HG02885 (cell line): ENCODE data around the gene TRDN.

ENCODE experiments used
- ATAC-seq: cut with Tn5 transposase; IDR thresholded peaks from one replicate; pipeline ENCODE4 v1.9.1; 2021; ENCODE audit warnings: mild to moderate bottlenecking; ENCODE audit not compliant: unreplicated experiment, poor library complexity

The TRDN gene

GRCh38 chr6:123210645-123211044 lies 426.1 kb downstream of the TRDN start:
- no peak for ATAC-seq

DNA sequence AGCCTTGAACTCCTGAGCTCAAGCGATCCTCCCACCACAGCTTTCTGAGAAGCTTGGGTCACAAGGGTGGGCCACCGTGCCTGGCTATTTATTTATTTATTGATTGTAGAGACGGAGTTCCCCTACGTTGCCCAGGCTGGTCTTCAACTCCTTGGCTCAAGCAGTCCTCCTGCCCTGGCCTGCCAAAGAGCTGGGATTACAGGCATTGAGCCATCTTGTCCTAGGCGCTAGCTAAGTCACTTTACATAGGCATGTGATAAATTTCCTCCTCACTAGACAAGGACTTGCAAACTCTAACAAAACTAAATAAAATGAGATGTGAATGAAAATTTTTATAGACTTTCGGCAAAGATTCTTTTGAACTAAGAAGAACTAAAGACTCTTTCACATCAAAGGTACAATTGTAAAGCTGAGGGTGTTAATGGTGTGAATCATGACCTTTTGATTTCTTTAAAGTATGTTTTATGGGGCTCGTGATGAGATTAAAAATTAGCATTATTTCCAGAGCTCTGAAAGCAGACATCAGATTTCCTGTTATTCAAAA lies 428.7 kb downstream of the TRDN start:
- ATAC-seq: no peak

- no peak for ATAC-seq
Measured at GRCh38 chr6:123203928-123204327, 432.8 kb downstream of the TRDN start.

DNA sequence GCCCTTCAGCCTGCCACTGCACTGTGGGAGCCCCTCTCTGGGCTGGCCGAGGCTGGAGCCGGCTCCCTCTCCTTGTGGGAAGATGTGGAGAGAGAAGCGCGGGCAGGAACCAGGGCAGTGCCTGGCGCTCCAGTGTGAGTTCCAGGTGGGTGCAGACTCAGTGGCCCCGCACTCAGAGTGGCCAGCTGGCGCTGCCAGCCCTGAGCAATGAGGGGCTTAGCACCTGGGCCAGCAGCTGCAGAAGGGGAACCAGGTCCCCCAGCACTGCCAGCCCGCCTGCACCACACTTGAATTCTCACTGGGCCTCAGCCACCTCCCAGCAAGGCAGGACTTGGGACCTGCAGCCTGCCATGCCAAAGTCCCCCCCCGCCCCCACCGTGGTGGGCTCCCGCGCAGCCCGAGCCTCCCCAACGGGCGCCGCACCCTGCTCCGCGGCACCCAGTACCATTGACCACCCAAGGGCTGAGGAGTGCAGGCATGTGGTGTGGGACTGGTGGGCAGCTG lies 434.8 kb downstream of the TRDN start:
- no peak for ATAC-seq

DNA sequence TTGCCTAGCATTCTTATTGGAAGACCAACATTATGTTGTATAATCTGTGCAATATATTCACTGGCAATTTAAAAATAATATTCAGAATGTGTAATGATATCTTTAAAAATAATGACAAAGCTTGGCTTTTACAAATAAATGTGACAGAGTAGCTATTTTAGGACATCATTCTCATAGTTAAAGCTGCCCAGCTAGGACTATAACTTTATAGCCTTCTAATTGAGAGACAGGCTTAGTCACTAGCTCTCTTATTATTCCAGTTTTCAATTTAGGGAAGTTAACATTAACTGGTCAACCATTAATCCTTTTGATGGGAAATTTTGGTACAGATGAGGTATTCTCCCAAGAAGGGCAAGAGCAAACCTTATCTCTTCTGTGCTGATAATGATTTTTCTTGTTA lies 443.5 kb downstream of the TRDN start:
- ATAC-seq: no peak

DNA sequence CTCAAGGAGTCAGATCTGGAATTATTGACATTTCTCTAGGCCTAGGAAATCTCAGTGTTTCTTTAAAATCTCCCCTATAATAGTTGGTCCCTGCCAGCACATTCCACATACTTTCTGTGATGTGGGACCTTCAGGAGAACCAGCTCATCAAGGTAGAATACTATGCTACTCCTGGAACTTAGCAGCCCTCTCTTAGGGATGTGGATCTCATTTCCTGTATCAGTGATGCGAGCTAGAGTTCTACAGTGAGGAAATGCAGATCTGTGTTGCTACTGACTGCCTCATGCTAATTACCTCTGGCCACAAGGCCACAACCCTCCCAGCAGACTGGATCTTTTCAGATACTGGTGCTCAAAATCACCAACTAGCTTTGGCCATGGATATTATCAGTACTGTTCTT lies 446.9 kb downstream of the TRDN start:
- ATAC-seq: no peak

DNA sequence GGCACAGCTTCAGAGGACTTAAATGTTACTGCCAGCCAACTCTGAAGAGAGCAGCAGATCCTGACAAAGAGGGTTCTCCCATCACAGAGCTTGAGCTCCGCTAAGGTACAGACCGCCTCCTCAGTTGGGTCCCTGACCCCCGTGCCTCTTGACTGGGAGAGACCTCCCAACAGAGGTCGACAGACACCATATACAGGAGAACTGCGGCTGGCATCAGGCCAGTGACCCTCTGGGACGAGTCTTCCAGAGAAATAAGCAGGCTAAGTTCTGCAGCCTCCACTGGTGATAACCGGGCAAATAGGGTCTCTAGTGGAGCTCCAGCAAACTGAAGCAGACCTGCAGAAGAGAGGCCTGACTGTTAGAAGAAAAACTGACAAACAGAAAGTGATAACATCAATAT lies 453.8 kb downstream of the TRDN start:
- no peak for ATAC-seq

GRCh38 chr6:123176706-123177105 lies 460.0 kb downstream of the TRDN start:
- ATAC-seq: no peak

DNA sequence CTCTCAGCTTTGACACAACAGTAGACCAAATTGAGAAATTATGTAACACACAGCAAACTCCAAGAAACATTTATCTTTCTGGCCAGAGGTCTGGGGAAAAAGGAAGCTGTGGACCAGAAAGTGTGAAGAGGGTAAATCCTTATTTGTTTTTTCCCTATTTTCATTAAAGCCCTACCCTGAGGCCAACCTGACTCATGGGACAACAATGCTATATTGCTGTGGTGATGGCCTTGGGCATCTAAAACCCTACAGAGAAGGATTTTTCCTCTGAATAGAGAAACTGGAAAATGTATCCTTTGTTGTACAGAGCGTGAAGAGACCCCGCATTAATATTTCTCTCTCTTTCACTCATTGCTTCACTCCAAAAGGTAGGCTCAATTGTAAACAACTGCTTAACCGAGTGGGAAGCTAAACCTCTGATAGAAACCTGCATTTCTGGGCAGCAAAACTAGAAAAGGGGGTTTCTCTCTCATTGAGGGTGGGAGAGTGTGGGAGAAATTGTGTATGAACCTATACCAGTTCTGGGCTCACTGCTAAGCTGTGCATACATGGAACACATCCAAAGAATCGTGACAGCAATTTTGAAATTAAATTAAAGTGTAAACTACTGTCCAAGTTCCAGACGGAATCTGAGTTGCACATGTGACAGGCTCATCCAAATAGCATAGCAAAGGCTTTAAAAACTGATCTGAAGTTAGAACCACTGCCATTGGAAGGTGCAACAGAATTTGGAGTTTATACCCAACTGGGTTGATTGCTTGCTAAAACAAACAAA lies 465.2 kb downstream of the TRDN start:
- no peak for ATAC-seq

GRCh38 chr6:123169774-123170095 lies 467.0 kb downstream of the TRDN start:
- no peak for ATAC-seq

DNA sequence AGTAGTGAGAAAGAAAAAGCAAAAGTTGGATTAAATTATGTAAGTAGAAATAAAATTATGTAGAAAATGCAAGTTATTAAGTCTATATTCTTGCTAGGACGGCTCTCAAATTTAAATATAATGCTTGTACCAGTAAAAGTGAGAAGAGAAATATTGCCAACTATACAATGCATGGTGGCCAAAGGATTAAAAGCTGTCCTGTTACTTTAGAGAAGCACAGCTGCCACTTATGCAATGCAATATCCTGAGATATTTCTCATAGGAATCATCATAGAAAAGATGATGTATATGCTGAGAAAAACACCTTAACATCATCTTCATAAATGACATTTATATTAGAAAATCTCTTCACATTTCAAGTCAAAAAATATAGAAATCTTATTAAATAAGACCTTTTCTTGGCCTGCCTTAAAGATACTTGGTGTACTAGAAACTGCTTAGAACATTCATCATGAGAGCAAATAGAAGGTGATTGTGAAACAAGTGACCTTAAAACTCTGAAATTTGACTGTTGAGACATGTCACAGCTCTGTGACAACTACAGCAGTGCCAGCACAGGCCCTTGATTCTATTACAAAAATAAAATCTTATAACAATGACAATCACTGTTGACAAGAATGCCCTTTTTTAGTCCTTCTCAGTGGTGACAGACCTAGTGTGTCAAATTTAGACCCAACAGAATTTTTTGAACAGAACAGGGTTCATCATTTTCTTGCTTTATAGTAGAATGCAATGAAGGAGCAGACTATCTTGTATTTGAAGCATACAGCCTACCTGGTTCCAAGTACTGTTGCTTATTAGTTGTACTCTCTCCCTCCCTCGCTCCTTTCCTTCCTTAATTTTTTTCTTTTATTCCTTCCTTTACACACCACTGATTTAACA lies 467.6 kb downstream of the TRDN start:
- no peak for ATAC-seq

GRCh38 chr6:123168466-123168865 lies 468.3 kb downstream of the TRDN start:
- ATAC-seq: no peak
